AG04450 (cell line): ENCODE results near the gene FLT1. TPM values are rescaled to one million over a fixed set of nuclear protein-coding genes. Genes with fewer than 3 reads are reported as not detected.

Source experiments
- CTCF ChIA-PET: fragments of 300-600, 350-600 bp; formaldehyde crosslinking; extraction: SDS; loops from one replicate; lab custom pipeline; 2022; ENCODE audit warnings: antibody characterized with exemption, inconsistent platforms; lab: Charles Lee
- POLR2A ChIA-PET: fragments of 350-600 bp; formaldehyde crosslinking; extraction: SDS; loops from one replicate; lab custom pipeline; 2021; ENCODE audit warnings: antibody characterized with exemption, inconsistent platforms; lab: Yijun Ruan, JAX
- DNase-seq: peaks from one replicate; pipeline ENCODE4 v3.0.0-alpha.2; 2011; ENCODE audit warnings: low read depth, low spot score
- H3K27ac ChIP-seq: one replicate; pipeline ENCODE4 v1.5.1; 2012; ENCODE audit warnings: low read depth, low read length, control low read depth
- H3K27me3 ChIP-seq: one replicate; pipeline ENCODE4 v1.6.0; 2012; ENCODE audit warnings: low read length; ENCODE audit not compliant: control insufficient read depth, insufficient read depth
- H3K4me3 ChIP-seq: 2 replicates; pipeline ENCODE4 v1.5.1; 2011; ENCODE audit warnings: mild to moderate bottlenecking, low read depth, low read length, control low read depth
- H3K9me3 ChIP-seq: 2 replicates; pipeline ENCODE4 v1.5.1; 2012; ENCODE audit warnings: low read length; ENCODE audit not compliant: control insufficient read depth, insufficient read depth
- polyA plus RNA-seq: library from polyadenylated mRNA; depleted of rRNA; stranded (reverse); fragments of >200 nt; gene quantifications from 2 replicates; pipeline ENCODE4 v1.2.3, GENCODE V29; 2011
- TF ChIP-seq, protein P1 (sequence below): IDR thresholded peaks from 2 replicates; pipeline ENCODE4 v1.5.1; 2011; ENCODE audit warnings: low read depth, low read length, control low read depth, inconsistent platforms

The FLT1 gene
- polyA plus RNA-seq, 1 experiment: 2.4 TPM

DNA sequence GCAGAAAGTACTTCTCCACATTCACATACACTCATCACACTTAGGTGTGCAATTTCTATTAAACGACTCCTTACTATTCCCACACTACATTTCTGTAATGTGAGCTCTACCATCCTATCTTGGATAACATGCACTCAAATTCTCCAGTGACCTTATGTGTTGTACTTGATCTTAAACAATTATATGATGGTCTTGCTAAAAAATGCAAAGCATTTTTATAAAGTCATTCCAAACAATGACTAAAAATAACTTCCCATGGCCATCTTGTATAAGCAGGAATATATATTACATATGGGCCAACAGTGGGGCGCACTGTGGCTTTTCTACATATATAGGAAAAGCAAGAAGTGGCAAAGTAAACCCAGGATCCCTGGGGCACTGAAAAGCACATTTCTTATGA lies 155.5 kb downstream of the FLT1 start:
- Histone ChIP-seq H3K9me3 (no peaks in the 10 kb centered on the region; the same call in 1 of the 2 replicates), H3K4me3 (no peak overlapping the region), H3K27ac (peak overlapping the region; percentile 74), H3K27me3 (no peaks in the 10 kb centered on the region)
- TF ChIP-seq, protein P1, sequence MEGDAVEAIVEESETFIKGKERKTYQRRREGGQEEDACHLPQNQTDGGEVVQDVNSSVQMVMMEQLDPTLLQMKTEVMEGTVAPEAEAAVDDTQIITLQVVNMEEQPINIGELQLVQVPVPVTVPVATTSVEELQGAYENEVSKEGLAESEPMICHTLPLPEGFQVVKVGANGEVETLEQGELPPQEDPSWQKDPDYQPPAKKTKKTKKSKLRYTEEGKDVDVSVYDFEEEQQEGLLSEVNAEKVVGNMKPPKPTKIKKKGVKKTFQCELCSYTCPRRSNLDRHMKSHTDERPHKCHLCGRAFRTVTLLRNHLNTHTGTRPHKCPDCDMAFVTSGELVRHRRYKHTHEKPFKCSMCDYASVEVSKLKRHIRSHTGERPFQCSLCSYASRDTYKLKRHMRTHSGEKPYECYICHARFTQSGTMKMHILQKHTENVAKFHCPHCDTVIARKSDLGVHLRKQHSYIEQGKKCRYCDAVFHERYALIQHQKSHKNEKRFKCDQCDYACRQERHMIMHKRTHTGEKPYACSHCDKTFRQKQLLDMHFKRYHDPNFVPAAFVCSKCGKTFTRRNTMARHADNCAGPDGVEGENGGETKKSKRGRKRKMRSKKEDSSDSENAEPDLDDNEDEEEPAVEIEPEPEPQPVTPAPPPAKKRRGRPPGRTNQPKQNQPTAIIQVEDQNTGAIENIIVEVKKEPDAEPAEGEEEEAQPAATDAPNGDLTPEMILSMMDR: no peak
- DNase-seq: peak; percentile 54
- ChIA-PET CTCF (interaction anchor here (0.7 to 1.0 kb wide), 2 partner anchors 319 to 1857 kb away, joined by 3 read pairs; partner anchors contain the start of gene POMP), POLR2A (no interaction called here)

GRCh38 chr13:28338742-28339141 lies 156.2 kb downstream of the FLT1 start:
- ChIA-PET CTCF (interaction anchor here (1.0 kb wide), 2 partner anchors 14 to 320 kb away, joined by 3 read pairs; partner anchors contain the start of gene POMP), POLR2A (no interaction called here)
- H3K4me3 ChIP-seq: no peak overlapping the region
- H3K27me3 ChIP-seq: no peaks in the 10 kb centered on the region
- H3K9me3 ChIP-seq: no peaks in the 10 kb centered on the region; the same call in 1 of the 2 replicates
- DNase-seq: no peak
- TF ChIP-seq, protein P1: no peak
- no peak overlapping the region for H3K27ac ChIP-seq

DNA sequence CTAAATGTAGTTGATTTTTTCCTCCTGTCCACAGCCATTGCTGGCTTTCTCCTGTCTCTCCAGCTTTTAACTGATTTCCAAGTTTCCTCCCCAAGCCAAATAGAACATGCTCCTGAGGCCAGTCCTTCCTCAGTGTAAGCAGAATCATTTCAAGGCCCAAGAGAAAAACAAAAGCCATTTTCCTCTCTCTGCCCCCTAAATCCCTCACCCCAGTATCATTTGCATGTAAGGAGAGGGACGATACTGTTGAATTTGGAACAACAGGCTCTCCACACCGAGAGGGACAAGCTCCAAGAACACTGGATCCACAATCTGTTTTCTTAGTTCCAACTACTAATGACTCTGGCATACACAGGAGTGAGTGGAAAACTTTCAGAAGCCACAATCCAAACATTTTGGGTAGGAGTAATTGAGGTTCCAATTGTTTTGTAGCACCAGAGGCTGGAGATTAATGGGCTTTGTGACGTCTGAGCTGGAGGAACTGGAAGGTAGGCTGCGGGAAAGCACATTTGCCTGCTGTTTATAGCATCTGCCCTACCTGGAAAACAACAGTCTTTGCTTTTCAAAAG lies 156.8 kb downstream of the FLT1 start:
- ChIA-PET CTCF (interaction anchor here (0.8 to 1.1 kb wide), 3 partner anchors 13 to 459 kb away, joined by 3 read pairs; no protein-coding TSS in a partner anchor), POLR2A (interaction anchor here (0.7 kb wide), 1 partner anchor 73 kb away, joined by 3 read pairs; no protein-coding TSS in a partner anchor)
- TF ChIP-seq, protein P1: no peak
- Histone ChIP-seq H3K9me3 (no peaks in the 10 kb centered on the region; the same call in 1 of the 2 replicates), H3K27ac (peak overlapping the region; percentile 42), H3K27me3 (no peaks in the 10 kb centered on the region), H3K4me3 (no peak overlapping the region)
- DNase-seq: no peak

DNA sequence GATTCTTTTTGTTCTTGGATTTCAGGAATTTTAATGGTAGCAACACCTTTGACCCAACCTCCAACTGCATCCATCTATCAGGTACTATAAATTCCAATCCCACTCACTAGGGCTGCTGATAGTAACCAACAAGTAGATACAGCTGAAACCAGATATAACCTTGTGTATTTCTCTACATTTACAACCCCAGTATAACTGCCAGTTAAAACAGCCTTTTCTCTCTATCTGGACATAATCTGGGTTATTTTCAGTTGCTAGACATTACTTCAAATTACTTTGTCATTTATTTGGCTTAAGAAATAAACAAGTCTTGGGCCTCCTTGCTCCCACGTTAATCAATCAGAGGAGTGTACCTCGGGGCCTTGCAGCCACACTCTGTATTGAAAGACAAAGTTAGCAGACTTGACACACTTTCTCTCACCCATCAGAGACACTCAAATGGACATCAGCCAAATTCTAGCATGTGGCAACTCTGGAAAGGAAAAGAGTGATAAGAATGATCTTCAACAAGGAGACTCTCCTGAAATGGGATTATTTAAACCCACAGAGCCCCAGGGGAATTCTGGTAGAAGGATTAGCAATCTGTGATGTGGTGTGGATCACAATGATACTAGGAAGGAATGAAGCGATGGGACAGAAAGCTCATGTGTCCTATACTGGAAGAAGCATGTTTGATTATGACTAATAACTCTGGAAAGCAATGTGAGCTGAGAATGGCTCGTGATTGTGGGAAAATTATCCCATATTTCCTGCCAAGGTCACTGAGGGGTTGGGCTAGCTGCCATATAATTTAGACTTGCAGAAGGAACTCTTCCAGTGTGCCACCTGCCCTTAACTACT lies 157.5 kb downstream of the FLT1 start:
- ChIA-PET POLR2A (interaction anchor here (0.7 kb wide), 1 partner anchor 74 kb away, joined by 3 read pairs; no protein-coding TSS in a partner anchor), CTCF (interaction anchor here (0.8 to 1.3 kb wide), 4 partner anchors 12 to 459 kb away, joined by 3 read pairs; no protein-coding TSS in a partner anchor)
- TF ChIP-seq, protein P1: no peak
- DNase-seq: no peak
- Histone ChIP-seq H3K4me3 (no peak overlapping the region), H3K27ac (peak overlapping the region; percentile 42), H3K9me3 (no peaks in the 10 kb centered on the region; the same call in 1 of the 2 replicates), H3K27me3 (no peaks in the 10 kb centered on the region)
